Stomach (tissue), 4 donors: ENCODE data around the gene FERMT1.

Experiments
- CTCF ChIP-seq, 7 experiments: fragments of 450-650 bp in 4 of 7; fragments of 200-600 bp in 3 of 7; sonication (generic) in 3 of 7; IDR thresholded peaks; one replicate each; pipeline ENCODE4 v1.5.1; 2016 to 2019; ENCODE audit warnings: antibody characterized with exemption in 7 of 7, control low read depth in 2 of 7, mild to moderate bottlenecking in 1 of 7
- EP300 ChIP-seq: sonication (generic); formaldehyde crosslinking; IDR thresholded peaks from one replicate; pipeline ENCODE4 v1.6.1; 2017; ENCODE audit warnings: antibody characterized with exemption
- POLR2A ChIP-seq, 4 donors: fragments of 450-650 bp; IDR thresholded peaks; one replicate each; pipeline ENCODE4 v1.6.1; 2016; ENCODE audit warnings: antibody characterized with exemption in 4 of 4, control low read depth in 2 of 4, mild to moderate bottlenecking in 1 of 4, moderate library complexity in 1 of 4

GRCh38 chr20:6026051-6026450 is 96.8 kb downstream of the FERMT1 start:
- TF ChIP-seq EP300 (no peak), CTCF (IDR thresholded peaks at IDR 0.05) (no peak), POLR2A (IDR thresholded peaks at IDR 0.05) (no peak)
